CD4-positive, alpha-beta T cell (primary cell): ENCODE data around the gene IKBKE. TPM values are rescaled to one million over a fixed set of nuclear protein-coding genes. Genes with fewer than 3 reads are reported as not detected.

ENCODE experiments used
- ATAC-seq: fragments of 200-7000 bp; cut with Tn5 transposase; one replicate; pipeline ENCODE4 v1.10.0; 2022; ENCODE audit warnings: mild to moderate bottlenecking; ENCODE audit not compliant: poor library complexity
- CTCF ChIA-PET: fragments of 350-600 bp; sonication (Branson Sonifier 250); formaldehyde crosslinking; loops from one replicate; lab custom pipeline; 2021; ENCODE audit warnings: antibody characterized with exemption, inconsistent platforms; lab: Charles Lee
- POLR2A ChIA-PET: fragments of 350-600 bp; sonication (Branson Sonifier 250); formaldehyde crosslinking; loops from one replicate; lab custom pipeline; 2021; ENCODE audit warnings: antibody characterized with exemption, inconsistent platforms; lab: Charles Lee
- DNase-seq, 14 experiments: peaks; one replicate each; pipeline ENCODE4 v3.0.0-alpha.2; 2013 to 2020; ENCODE audit warnings: mixed read lengths in 2 of 14
- H3K27ac ChIP-seq, 2 donors: one replicate each; pipeline versions ENCODE4 v1.5.1 to v1.7.0; 2013; ENCODE audit warnings: low read length in 2 of 2, low read depth in 1 of 2, mild to moderate bottlenecking in 1 of 2
- H3K27me3 ChIP-seq, 2 experiments: 1 replicate in 1 of 2; 2 replicates in 1 of 2; pipeline versions ENCODE4 v1.6.1 to v1.7.0; 2013; ENCODE audit warnings: low read length in 2 of 2, control low read depth in 1 of 2, mild to moderate bottlenecking in 1 of 2, moderate library complexity in 1 of 2; ENCODE audit not compliant: insufficient read depth in 2 of 2, control insufficient read depth in 1 of 2
- H3K36me3 ChIP-seq: one replicate; pipeline ENCODE4 v1.6.1; 2013; ENCODE audit warnings: low read length, control low read depth; ENCODE audit not compliant: insufficient read depth
- H3K4me1 ChIP-seq: one replicate; pipeline ENCODE4 v1.6.1; 2013; ENCODE audit warnings: low read length, control low read depth; ENCODE audit not compliant: insufficient read depth
- H3K4me3 ChIP-seq: one replicate; pipeline ENCODE4 v1.5.1; 2013; ENCODE audit warnings: mild to moderate bottlenecking, low read length, moderate library complexity
- H3K9me3 ChIP-seq, 2 experiments: 1 replicate in 1 of 2; 2 replicates in 1 of 2; pipeline versions ENCODE4 v1.6.1 to v1.7.0; 2013; ENCODE audit warnings: low read length in 2 of 2, mild to moderate bottlenecking in 2 of 2, control low read depth in 1 of 2, moderate library complexity in 1 of 2; ENCODE audit not compliant: control insufficient read depth in 1 of 2, insufficient read depth in 1 of 2
- H3K27ac Mint-ChIP-seq: one replicate; pipeline ENCODE4 v1.8.0; 2020; ENCODE audit warnings: mixed read lengths
- H3K27me3 Mint-ChIP-seq: one replicate; pipeline ENCODE4 v1.8.0; 2021; ENCODE audit warnings: mixed read lengths
- H3K36me3 Mint-ChIP-seq: one replicate; pipeline ENCODE4 v1.8.0; 2021; ENCODE audit warnings: low read depth, mixed read lengths
- H3K4me1 Mint-ChIP-seq: one replicate; pipeline ENCODE4 v1.8.0; 2021; ENCODE audit warnings: low read depth, mixed read lengths
- H3K4me3 Mint-ChIP-seq: one replicate; pipeline ENCODE4 v1.8.0; 2020; ENCODE audit warnings: mild to moderate bottlenecking, mixed read lengths
- H3K9me3 Mint-ChIP-seq: one replicate; pipeline ENCODE4 v1.8.0; 2020; ENCODE audit warnings: mixed read lengths
- CTCF ChIP-seq: fragments of 200-600 bp; IDR thresholded peaks from one replicate; pipeline ENCODE4 v1.8.0; 2022; ENCODE audit warnings: antibody characterized with exemption, mild to moderate bottlenecking
- intact Hi-C, 2 experiments: fragments of 100-400 bp; cut with DNase I in 1 of 2; cut with micrococcal nuclease in 1 of 2; formaldehyde crosslinking; loops; one replicate each; pipeline versions ENCODE4 v1.15.1 to v1.9.0; 2023 to 2025; cut with DNase I, micrococcal nuclease
- total RNA-seq, 174 experiments: library from RNA in 2 of 174; stranded (reverse) in 2 of 174; gene quantifications; one replicate each; pipeline ENCODE4 v1.2.3 and lab custom pipeline; 2021 to 2026

IKBKE gene
- total RNA-seq, 2 experiments from 2014 or later = 27.9 to 29.8 TPM

DNA sequence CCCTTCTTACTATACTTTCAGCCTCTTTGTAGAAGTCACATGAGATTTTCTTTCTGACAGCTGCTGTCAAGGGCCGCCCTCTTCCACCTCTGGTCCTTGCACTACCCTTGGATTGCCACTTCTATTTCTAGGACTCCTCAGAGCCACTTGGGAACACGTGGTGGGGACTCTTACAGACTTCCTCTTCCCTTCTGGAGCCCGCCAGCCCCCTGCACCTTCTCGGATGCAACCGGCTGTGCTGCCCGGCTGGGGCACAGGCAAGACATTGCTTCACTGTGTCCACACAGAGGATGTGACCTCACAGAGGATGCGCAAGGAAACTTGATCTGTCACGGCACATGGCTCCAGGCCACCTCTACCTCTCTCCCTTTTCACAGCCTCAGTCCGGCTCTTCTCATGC is 2.4 kb upstream of the IKBKE start:
- H3K4me3 ChIP-seq = no peak overlapping the region
- Mint-ChIP-seq H3K27me3 (no peaks in the 10 kb centered on the region), H3K4me3 (peak overlapping the region; percentile 88), H3K9me3 (no peaks in the 10 kb centered on the region), H3K4me1 (peaks cover 70% of the 10 kb centered on the region), H3K36me3 (peaks cover 28% of the 10 kb centered on the region), H3K27ac (peak overlapping the region; percentile 61)
- POLR2A ChIA-PET = no interaction called here
- no peaks in the 10 kb centered on the region for H3K27me3 ChIP-seq
- no peak for ATAC-seq
- peaks cover 2% of the 10 kb centered on the region for H3K36me3 ChIP-seq
- peak overlapping the region in 1 of 2 donors; percentile 18 for H3K27ac ChIP-seq
- CTCF ChIA-PET = interaction anchor here (1.1 kb wide), 1 partner anchor 12 kb away, joined by 4 read pairs; no protein-coding TSS in a partner anchor
- intact Hi-C loops = no loop called here
- no peak for TF ChIP-seq CTCF
- DNase-seq = peak in 4 of 14 experiments; percentile 19 to 75 (median 60)
- peaks cover 71% of the 10 kb centered on the region for H3K4me1 ChIP-seq
- H3K9me3 ChIP-seq = no peaks in the 10 kb centered on the region

DNA sequence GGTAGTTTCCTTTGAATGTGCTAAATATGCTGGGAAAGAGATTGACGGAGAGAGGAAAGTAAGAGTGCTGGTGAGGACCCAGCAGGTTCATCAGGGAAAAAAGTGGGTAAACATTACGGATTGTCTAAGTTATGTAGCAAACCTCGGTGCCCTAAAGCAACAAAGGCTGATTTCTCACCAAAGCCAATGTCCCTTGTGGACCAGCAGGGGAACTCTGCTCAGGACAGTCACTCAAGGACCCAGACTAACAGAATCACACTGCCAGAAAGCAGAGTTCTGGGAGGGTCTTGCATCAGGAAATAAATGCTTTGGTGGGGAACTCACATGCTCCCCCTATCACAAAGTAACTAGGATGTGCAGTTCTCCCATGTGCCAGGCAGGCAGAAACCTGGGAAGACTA is 1.7 kb upstream of the IKBKE start:
- POLR2A ChIA-PET = interaction anchor here (2.8 kb wide), 1 partner anchor 11 kb away, joined by 21 read pairs; no protein-coding TSS in a partner anchor
- Mint-ChIP-seq H3K36me3 (peaks cover 35% of the 10 kb centered on the region), H3K27ac (peak overlapping the region; percentile 61), H3K4me3 (peak overlapping the region; percentile 88), H3K27me3 (no peaks in the 10 kb centered on the region), H3K4me1 (peaks cover 76% of the 10 kb centered on the region), H3K9me3 (no peaks in the 10 kb centered on the region)
- H3K27me3 ChIP-seq = no peaks in the 10 kb centered on the region
- peaks cover 9% of the 10 kb centered on the region for H3K36me3 ChIP-seq
- no peak overlapping the region for H3K27ac ChIP-seq
- CTCF ChIA-PET = interaction anchor here (3.2 kb wide), 1 partner anchor 11 kb away, joined by 15 read pairs; no protein-coding TSS in a partner anchor
- DNase-seq (peak in 1 of 14 experiments; percentile 17), ATAC-seq (no peak)
- no peak overlapping the region for H3K4me3 ChIP-seq
- TF ChIP-seq CTCF = no peak
- peaks cover 75% of the 10 kb centered on the region for H3K4me1 ChIP-seq
- intact Hi-C loops = no loop called here
- H3K9me3 ChIP-seq = no peaks in the 10 kb centered on the region

DNA sequence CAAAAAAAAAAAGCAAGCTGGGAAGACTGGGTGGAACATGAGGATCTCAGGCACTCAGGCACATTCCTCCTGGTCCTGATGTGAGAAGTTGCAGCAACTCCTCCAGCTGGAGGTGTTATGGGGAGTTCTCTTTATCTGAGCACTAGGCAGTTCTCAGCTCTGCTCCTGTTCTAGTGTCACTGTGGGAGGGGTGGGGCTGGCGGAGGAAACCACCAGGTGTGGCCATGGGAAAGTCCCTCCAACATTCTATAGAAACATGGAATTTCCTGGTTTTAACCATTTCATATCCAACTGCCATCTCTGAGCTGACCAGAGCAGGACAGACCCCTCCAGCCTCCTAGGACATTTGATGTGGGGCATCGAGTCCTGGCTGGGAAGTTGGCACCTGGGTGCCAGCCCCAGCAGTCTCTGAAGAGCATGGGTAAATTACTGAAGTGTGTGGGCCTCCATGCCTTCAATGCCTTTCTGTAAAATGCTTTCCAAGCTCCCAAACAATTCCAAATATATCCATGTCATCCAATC is 804 bp upstream of the IKBKE start:
- Mint-ChIP-seq H3K27ac (peak overlapping the region; percentile 79), H3K36me3 (peaks cover 43% of the 10 kb centered on the region), H3K9me3 (no peaks in the 10 kb centered on the region), H3K27me3 (no peaks in the 10 kb centered on the region), H3K4me1 (peaks cover 76% of the 10 kb centered on the region), H3K4me3 (peak overlapping the region; percentile 88)
- ChIA-PET CTCF (interaction anchor here (0.9 to 3.2 kb wide), 7 partner anchors 8 to 878 kb away, joined by 3 to 21 read pairs (median 3); partner anchors contain the start of gene DYRK3), POLR2A (interaction anchor here (0.7 to 3.5 kb wide), 14 partner anchors 10 to 453 kb away, joined by 3 to 21 read pairs (median 5); partner anchors contain the start of genes DYRK3, EIF2D, FCMR and RASSF5)
- TF ChIP-seq CTCF = no peak
- Histone ChIP-seq H3K36me3 (peaks cover 17% of the 10 kb centered on the region), H3K27ac (peak overlapping the region; percentile 35 to 61), H3K9me3 (no peaks in the 10 kb centered on the region), H3K27me3 (no peaks in the 10 kb centered on the region), H3K4me3 (peak overlapping the region; percentile 99), H3K4me1 (peaks cover 82% of the 10 kb centered on the region)
- intact Hi-C loops = no loop called here
- DNase-seq = peak in 9 of 14 experiments; percentile 15 to 76 (median 43)
- ATAC-seq = no peak
